HepG2 (cell line): ENCODE data around the gene STAT6. TPM values are rescaled to one million over a fixed set of nuclear protein-coding genes. Genes with fewer than 3 reads are reported as not detected.

Source experiments
- ATAC-seq: fragments of 200-7000 bp; cut with Tn5 transposase; 3 replicates; pipeline ENCODE4 v1.9.1; 2020; ENCODE audit warnings: mild to moderate bottlenecking, moderate library complexity
- BruUV-seq: library from RNA; stranded (reverse); fragments of 400-500 nt; replicated peaks from 2 replicates; lab custom pipeline; 2021; lab: Mats Ljungman, UMichigan
- CTCF ChIA-PET: fragments of 300-600 bp; formaldehyde crosslinking; extraction: SDS; loops from one replicate; lab custom pipeline; 2021; ENCODE audit warnings: low total read pairs, inconsistent platforms, low intra/inter-chr PET ratio; lab: Yijun Ruan, JAX
- POLR2A ChIA-PET: fragments of 350-600 bp; sonication (Branson Sonifier 250); formaldehyde crosslinking; loops from one replicate; lab custom pipeline; 2020; ENCODE audit warnings: antibody characterized with exemption, inconsistent platforms; lab: Yijun Ruan, JAX
- DNase-seq: peaks from one replicate; pipeline ENCODE4 v3.0.0-alpha.2; 2015; ENCODE audit warnings: low spot score
- FAIRE-seq: peaks from 3 replicates; lab custom pipeline; 2011; peaks lifted over from hg19 to GRCh38; lab: Jason Lieb, UNC
- H2AFZ ChIP-seq: one replicate; pipeline ENCODE4 v1.6.1; 2011; ENCODE audit warnings: low read length, inconsistent platforms
- H3K27ac ChIP-seq: fragments of 300-600 bp; 3 replicates; pipeline ENCODE4 v1.8.0; 2011; ENCODE audit warnings: mixed run types, mild to moderate bottlenecking, mixed read lengths, low read length, inconsistent platforms; ENCODE audit not compliant: insufficient read depth; ENCODE audit errors: extremely low read length
- H3K27me3 ChIP-seq, 2 experiments: fragments of 200-600 bp in 1 of 2; 2 replicates in 1 of 2; 3 replicates in 1 of 2; pipeline versions ENCODE4 v1.6.0 to v1.8.0; 2011; ENCODE audit warnings: low read length in 2 of 2, mild to moderate bottlenecking in 2 of 2, moderate library complexity in 2 of 2, inconsistent platforms in 1 of 2; ENCODE audit not compliant: insufficient read depth in 2 of 2, control insufficient read depth in 1 of 2
- H3K36me3 ChIP-seq, 2 experiments: fragments of 200-600 bp in 1 of 2; replicated peaks in 1 of 2; 2 replicates in 1 of 2; 3 replicates in 1 of 2; pipeline versions ENCODE4 v1.5.1 to v1.8.0; 2011; ENCODE audit warnings: low read length in 2 of 2, inconsistent platforms in 1 of 2; ENCODE audit not compliant: insufficient read depth in 2 of 2, control insufficient read depth in 1 of 2
- H3K4me1 ChIP-seq: 2 replicates; pipeline ENCODE4 v1.5.1; 2012; ENCODE audit warnings: low read length, inconsistent platforms; ENCODE audit not compliant: insufficient read depth
- H3K4me2 ChIP-seq: 2 replicates; pipeline ENCODE4 v1.6.0; 2011; ENCODE audit warnings: low read depth, low read length, inconsistent platforms
- H3K4me3 ChIP-seq, 3 experiments: fragments of 200-600 bp in 1 of 3; sonication (generic), shearing (Covaris generic) in 1 of 3; replicated peaks in 1 of 3; 2 replicates each; pipeline ENCODE4 v1.5.1; 2011 to 2016; ENCODE audit warnings: low read length in 3 of 3, inconsistent platforms in 2 of 3, low read depth in 2 of 3, mild to moderate bottlenecking in 2 of 3, control low read depth in 1 of 3, mixed read lengths in 1 of 3; ENCODE audit not compliant: insufficient read depth in 1 of 3
- H3K79me2 ChIP-seq: one replicate; pipeline ENCODE4 v1.6.1; 2011; ENCODE audit warnings: low read length, inconsistent platforms; ENCODE audit not compliant: insufficient read depth
- H3K9ac ChIP-seq: 2 replicates; pipeline ENCODE4 v1.6.0; 2011; ENCODE audit warnings: mild to moderate bottlenecking, low read depth, low read length, inconsistent platforms; ENCODE audit not compliant: insufficient read depth
- H3K9me3 ChIP-seq: 2 replicates; pipeline ENCODE4 v1.5.1; 2012; ENCODE audit warnings: mild to moderate bottlenecking, low read length
- H4K20me1 ChIP-seq: 2 replicates; pipeline ENCODE4 v1.6.0; 2011; ENCODE audit warnings: inconsistent platforms, mild to moderate bottlenecking, low read length, moderate library complexity; ENCODE audit not compliant: insufficient read depth
- NCOA2 ChIP-seq: sonication (generic); formaldehyde crosslinking; IDR thresholded peaks from 2 replicates; pipeline ENCODE4 v1.8.0; 2022; ENCODE audit warnings: inconsistent platforms
- SIX4 ChIP-seq: sonication (generic); formaldehyde crosslinking; IDR thresholded peaks from 2 replicates; pipeline ENCODE4 v1.4.0; 2020; ENCODE audit warnings: missing genetic modification reagents
- SP4 ChIP-seq: sonication (generic); formaldehyde crosslinking; IDR thresholded peaks from 2 replicates; pipeline ENCODE4 v1.8.1; 2023; ENCODE audit warnings: mild to moderate bottlenecking, missing genetic modification reagents
- ZC3H4 ChIP-seq: sonication (generic); formaldehyde crosslinking; IDR thresholded peaks from 2 replicates; pipeline ENCODE4 v1.4.0; 2020; ENCODE audit warnings: missing genetic modification reagents, borderline replicate concordance
- ZMYM4 ChIP-seq: sonication (generic); formaldehyde crosslinking; IDR thresholded peaks from 2 replicates; pipeline ENCODE4 v1.8.1; 2023; ENCODE audit warnings: mild to moderate bottlenecking, missing genetic modification reagents
- ZNF543 ChIP-seq: sonication (generic); formaldehyde crosslinking; IDR thresholded peaks from 2 replicates; pipeline ENCODE4 v1.4.0; 2020; ENCODE audit warnings: mild to moderate bottlenecking, missing genetic modification reagents
- ZNF556 ChIP-seq: sonication (generic); formaldehyde crosslinking; IDR thresholded peaks from 2 replicates; pipeline ENCODE4 v1.4.0; 2020; ENCODE audit warnings: mild to moderate bottlenecking, missing genetic modification reagents, borderline replicate concordance
- WGBS: methylation state at CpG from one replicate; pipeline ENCODE4 v1.1.6; 2017; ENCODE audit warnings: low lambda C conversion rate; 5-methylcytosine and 5-hydroxymethylcytosine counted together
- in situ Hi-C: cut with HindIII; loops from 2 replicates; pipeline ENCODE4 v1.10.0; 2017; ENCODE audit warnings: low pct_unique_long_range_greater_than_20kb; ENCODE audit not compliant: extremely low pct_ligation_motif_present
- intact Hi-C: fragments of 100-400 bp; cut with micrococcal nuclease; formaldehyde crosslinking; loops from one replicate; pipeline ENCODE4 v1.10.0; 2022; ENCODE audit not compliant: unreplicated experiment
- polyA plus RNA-seq, 8 experiments: library from polyadenylated mRNA; depleted of rRNA in 3 of 8; stranded (reverse) in 7 of 8; unstranded in 1 of 8; fragments of >200 nt; fragmentation: Illumina TruSeq in 4 of 8; extraction: Trizol in 4 of 8; gene quantifications; 2 replicates each; pipeline versions ENCODE4 v1.2.1 to v1.2.3, GENCODE V29; 2011 to 2016; ENCODE audit warnings: low read depth in 4 of 8, missing spikeins in 1 of 8, mixed read lengths in 1 of 8; ENCODE audit not compliant: insufficient read depth in 1 of 8
- total RNA-seq, 5 experiments: library from RNA; depleted of rRNA; stranded (reverse); fragments of >200 nt; fragmentation: Illumina TruSeq; extraction: Trizol; gene quantifications; 2 replicates each; pipeline ENCODE4 v1.2.3, GENCODE V29; 2016; ENCODE audit warnings: low read depth in 1 of 5
- TF ChIP-seq, protein P1 (sequence below): sonication (generic); formaldehyde crosslinking; IDR thresholded peaks from 2 replicates; pipeline ENCODE4 v1.5.1; 2020; ENCODE audit warnings: missing genetic modification reagents, mild to moderate bottlenecking, borderline replicate concordance
- TF ChIP-seq, protein P2 (sequence below): sonication (generic); formaldehyde crosslinking; IDR thresholded peaks from 2 replicates; pipeline ENCODE4 v1.4.0; 2020; ENCODE audit warnings: mild to moderate bottlenecking, low read depth, missing genetic modification reagents
- TF ChIP-seq, protein P3 (sequence below): sonication (generic); formaldehyde crosslinking; conservative IDR thresholded peaks from 2 replicates; pipeline ENCODE4 v1.4.0; 2020; ENCODE audit warnings: mild to moderate bottlenecking, missing genetic modification reagents, moderate library complexity
- TF ChIP-seq, protein P4 (sequence below): sonication (generic); formaldehyde crosslinking; IDR thresholded peaks from 2 replicates; pipeline ENCODE4 v1.5.0; 2020; ENCODE audit warnings: mild to moderate bottlenecking, missing genetic modification reagents, borderline replicate concordance

The STAT6 gene
- total and polyA plus RNA-seq, 2 of the 13 experiments (the other 11 are each of a cell fraction or from before 2014, with no cell fraction given): 28.0 to 62.2 TPM

DNA sequence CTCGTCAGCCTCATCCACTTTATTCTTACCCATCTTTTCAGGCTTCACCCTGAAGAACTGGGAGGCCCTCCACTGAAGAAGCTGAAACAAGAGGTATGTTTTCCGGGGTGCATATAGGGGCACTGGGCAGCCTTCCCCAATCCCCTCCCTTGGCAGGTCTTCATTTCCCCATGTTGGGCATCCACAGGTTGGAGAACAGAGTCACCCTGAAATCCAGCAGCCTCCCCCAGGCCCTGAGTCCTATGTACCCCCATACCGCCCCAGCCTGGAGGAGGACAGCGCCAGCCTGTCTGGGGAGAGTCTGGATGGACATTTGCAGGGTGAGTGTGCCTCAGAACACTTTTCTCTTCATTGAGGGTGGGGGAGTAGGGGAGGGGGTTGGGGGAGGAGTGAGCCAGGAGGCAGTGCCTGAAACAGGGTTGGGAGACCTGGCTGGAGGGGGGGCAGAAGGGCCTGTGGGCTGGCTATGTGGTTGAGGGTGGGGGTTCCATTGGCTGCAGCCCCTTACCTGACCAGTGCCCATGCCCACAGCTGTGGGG is 18.2 kb downstream of the STAT6 start:
- DNase-seq (no peak), ATAC-seq (no peak), FAIRE-seq (no peak)
- H3K4me3 ChIP-seq: no peak overlapping the region
- H3K36me3 ChIP-seq: peaks cover 11 to 37% of the 10 kb centered on the region in 2 experiments; a peak in 4 of 5 replicates
- H2AFZ ChIP-seq: no peak overlapping the region
- H3K27ac ChIP-seq: no peak overlapping the region
- in situ Hi-C loops: no loop called here
- BruUV-seq: no TSS peak
- ChIA-PET POLR2A (interaction anchor here (1.2 to 13.5 kb wide), 5 partner anchors 9 to 137 kb away, joined by 4 to 309 read pairs (median 10); partner anchors contain the start of genes NEMP1, SHMT2 and STAT6), CTCF (interaction anchor here (1.2 to 1.4 kb wide), 2 partner anchors 20 to 23 kb away, joined by 5 to 11 read pairs; no protein-coding TSS in a partner anchor)
- 0 out of 2 replicates have a peak, but pooled peaks cover 6% of the 10 kb centered on the region for H4K20me1 ChIP-seq
- intact Hi-C loops: loop anchor here (1.0 to 2.0 kb wide), 2 partner anchors 14 to 24 kb away; partner anchors contain the start of gene NEMP1
- H3K9me3 ChIP-seq: no peaks in the 10 kb centered on the region
- H3K4me1 ChIP-seq: peaks cover 37% of the 10 kb centered on the region
- H3K4me2 ChIP-seq: no peak overlapping the region
- 98% methylated on average over 3 of the region's 4 CpGs for WGBS
- H3K79me2 ChIP-seq: peaks cover 15% of the 10 kb centered on the region
- no peak overlapping the region for H3K9ac ChIP-seq
- H3K27me3 ChIP-seq: no peaks in the 10 kb centered on the region; a peak in 1 of 5 replicates
- TF ChIP-seq, protein P1, sequence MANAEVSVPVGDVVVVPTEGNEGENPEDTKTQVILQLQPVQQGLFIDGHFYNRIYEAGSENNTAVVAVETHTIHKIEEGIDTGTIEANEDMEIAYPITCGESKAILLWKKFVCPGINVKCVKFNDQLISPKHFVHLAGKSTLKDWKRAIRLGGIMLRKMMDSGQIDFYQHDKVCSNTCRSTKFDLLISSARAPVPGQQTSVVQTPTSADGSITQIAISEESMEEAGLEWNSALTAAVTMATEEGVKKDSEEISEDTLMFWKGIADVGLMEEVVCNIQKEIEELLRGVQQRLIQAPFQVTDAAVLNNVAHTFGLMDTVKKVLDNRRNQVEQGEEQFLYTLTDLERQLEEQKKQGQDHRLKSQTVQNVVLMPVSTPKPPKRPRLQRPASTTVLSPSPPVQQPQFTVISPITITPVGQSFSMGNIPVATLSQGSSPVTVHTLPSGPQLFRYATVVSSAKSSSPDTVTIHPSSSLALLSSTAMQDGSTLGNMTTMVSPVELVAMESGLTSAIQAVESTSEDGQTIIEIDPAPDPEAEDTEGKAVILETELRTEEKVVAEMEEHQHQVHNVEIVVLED (CRISPR knock-in tag): no peak
- TF ChIP-seq NCOA2 (CRISPR knock-in tag) (no peak), SIX4 (CRISPR knock-in tag) (no peak), ZC3H4 (CRISPR knock-in tag) (no peak), SP4 (no peak), ZMYM4 (CRISPR knock-in tag) (no peak), ZNF556 (CRISPR knock-in tag) (no peak), ZNF543 (CRISPR knock-in tag) (no peak)
- TF ChIP-seq, protein P2, sequence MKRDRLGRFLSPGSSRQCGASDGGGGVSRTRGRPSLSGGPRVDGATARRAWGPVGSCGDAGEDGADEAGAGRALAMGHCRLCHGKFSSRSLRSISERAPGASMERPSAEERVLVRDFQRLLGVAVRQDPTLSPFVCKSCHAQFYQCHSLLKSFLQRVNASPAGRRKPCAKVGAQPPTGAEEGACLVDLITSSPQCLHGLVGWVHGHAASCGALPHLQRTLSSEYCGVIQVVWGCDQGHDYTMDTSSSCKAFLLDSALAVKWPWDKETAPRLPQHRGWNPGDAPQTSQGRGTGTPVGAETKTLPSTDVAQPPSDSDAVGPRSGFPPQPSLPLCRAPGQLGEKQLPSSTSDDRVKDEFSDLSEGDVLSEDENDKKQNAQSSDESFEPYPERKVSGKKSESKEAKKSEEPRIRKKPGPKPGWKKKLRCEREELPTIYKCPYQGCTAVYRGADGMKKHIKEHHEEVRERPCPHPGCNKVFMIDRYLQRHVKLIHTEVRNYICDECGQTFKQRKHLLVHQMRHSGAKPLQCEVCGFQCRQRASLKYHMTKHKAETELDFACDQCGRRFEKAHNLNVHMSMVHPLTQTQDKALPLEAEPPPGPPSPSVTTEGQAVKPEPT (CRISPR knock-in tag): no peak
- TF ChIP-seq, protein P3, sequence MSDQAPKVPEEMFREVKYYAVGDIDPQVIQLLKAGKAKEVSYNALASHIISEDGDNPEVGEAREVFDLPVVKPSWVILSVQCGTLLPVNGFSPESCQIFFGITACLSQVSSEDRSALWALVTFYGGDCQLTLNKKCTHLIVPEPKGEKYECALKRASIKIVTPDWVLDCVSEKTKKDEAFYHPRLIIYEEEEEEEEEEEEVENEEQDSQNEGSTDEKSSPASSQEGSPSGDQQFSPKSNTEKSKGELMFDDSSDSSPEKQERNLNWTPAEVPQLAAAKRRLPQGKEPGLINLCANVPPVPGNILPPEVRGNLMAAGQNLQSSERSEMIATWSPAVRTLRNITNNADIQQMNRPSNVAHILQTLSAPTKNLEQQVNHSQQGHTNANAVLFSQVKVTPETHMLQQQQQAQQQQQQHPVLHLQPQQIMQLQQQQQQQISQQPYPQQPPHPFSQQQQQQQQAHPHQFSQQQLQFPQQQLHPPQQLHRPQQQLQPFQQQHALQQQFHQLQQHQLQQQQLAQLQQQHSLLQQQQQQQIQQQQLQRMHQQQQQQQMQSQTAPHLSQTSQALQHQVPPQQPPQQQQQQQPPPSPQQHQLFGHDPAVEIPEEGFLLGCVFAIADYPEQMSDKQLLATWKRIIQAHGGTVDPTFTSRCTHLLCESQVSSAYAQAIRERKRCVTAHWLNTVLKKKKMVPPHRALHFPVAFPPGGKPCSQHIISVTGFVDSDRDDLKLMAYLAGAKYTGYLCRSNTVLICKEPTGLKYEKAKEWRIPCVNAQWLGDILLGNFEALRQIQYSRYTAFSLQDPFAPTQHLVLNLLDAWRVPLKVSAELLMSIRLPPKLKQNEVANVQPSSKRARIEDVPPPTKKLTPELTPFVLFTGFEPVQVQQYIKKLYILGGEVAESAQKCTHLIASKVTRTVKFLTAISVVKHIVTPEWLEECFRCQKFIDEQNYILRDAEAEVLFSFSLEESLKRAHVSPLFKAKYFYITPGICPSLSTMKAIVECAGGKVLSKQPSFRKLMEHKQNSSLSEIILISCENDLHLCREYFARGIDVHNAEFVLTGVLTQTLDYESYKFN (CRISPR knock-in tag): no peak
- TF ChIP-seq, protein P4, sequence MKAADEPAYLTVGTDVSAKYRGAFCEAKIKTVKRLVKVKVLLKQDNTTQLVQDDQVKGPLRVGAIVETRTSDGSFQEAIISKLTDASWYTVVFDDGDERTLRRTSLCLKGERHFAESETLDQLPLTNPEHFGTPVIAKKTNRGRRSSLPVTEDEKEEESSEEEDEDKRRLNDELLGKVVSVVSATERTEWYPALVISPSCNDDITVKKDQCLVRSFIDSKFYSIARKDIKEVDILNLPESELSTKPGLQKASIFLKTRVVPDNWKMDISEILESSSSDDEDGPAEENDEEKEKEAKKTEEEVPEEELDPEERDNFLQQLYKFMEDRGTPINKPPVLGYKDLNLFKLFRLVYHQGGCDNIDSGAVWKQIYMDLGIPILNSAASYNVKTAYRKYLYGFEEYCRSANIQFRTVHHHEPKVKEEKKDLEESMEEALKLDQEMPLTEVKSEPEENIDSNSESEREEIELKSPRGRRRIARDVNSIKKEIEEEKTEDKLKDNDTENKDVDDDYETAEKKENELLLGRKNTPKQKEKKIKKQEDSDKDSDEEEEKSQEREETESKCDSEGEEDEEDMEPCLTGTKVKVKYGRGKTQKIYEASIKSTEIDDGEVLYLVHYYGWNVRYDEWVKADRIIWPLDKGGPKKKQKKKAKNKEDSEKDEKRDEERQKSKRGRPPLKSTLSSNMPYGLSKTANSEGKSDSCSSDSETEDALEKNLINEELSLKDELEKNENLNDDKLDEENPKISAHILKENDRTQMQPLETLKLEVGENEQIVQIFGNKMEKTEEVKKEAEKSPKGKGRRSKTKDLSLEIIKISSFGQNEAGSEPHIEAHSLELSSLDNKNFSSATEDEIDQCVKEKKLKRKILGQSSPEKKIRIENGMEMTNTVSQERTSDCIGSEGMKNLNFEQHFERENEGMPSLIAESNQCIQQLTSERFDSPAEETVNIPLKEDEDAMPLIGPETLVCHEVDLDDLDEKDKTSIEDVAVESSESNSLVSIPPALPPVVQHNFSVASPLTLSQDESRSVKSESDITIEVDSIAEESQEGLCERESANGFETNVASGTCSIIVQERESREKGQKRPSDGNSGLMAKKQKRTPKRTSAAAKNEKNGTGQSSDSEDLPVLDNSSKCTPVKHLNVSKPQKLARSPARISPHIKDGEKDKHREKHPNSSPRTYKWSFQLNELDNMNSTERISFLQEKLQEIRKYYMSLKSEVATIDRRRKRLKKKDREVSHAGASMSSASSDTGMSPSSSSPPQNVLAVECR (CRISPR knock-in tag): peak; percentile 42; the same call in 1 of the 2 replicates
